ENCODE data around the gene ABCG1.
"Not testable (repeated sequence)": the region's sequence is repeated elsewhere in the genome, so short reads cannot be mapped to it uniquely, and the experiment has no call there.

Gene ABCG1

DNA sequence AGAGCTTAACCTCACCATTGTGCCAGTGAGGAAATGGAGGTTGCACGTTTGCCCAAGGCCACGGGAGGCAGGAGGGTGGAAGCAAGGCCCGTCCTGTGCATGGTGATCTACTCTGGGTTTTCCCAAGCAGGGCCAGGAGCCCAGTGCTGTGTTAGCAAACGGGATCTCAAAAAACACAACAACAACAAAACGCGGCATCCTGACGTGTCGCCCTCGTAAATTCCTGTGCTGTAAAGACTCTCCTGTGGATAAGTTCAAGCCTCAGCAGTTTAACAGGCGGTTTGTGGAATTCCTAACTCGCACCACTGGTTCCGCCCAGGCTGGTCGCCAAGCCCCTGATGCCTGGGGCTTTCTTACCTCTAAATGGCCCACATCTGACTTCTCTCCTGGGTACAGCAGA lies 57.1 kb downstream of the ABCG1 start:
- DNase-seq: no peak

DNA sequence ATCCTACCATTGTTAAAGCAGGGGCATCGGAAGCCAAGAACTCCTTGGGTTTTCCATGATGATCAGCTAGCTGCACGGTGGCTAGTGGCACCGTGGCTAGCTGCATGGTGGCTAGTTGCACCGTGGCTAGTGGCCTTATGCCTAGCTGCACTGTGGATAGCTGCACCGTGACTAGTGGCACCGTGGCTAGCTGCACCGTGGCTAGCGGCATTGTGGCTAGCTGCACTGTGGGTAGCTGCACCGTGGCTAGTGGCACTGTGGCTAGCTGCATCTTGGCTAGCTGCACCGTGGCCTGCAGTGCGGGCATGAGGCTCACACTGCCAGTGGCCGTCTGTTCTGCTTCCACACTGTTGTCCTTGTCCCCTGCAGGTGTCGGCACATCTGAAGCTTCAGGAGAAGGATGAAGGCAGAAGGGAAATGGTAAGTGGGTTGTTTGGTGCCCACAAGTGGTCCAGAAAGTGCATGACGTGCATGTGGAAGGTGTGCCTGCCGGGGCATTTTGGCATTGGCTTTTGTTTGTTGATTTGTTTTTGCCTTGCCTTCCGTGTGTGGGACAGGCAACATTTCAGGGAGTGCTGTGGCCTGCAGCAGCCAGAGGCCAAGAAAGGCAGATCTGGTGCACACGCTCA lies 57.7 kb downstream of the ABCG1 start:
- no peak for DNase-seq

DNA sequence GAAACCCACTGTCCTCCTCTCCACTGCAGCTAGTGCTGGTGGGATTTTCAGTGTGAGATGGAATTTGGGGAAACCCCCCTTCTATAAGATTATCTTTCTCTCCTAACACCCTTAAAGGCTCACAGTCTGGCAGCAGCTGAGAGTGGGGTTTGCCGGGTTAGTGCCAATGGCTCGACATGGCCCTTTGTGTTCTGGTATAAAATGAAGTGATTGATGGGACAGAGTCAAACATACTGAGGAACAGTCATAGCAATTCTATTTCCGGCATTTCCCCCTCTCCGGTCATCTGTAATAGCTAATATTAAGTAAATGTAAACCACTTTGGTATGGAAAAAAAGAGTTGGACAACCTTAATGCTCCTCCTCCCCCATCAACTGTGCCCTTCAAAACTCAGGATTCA lies 58.7 kb downstream of the ABCG1 start:
- no peak for DNase-seq

DNA sequence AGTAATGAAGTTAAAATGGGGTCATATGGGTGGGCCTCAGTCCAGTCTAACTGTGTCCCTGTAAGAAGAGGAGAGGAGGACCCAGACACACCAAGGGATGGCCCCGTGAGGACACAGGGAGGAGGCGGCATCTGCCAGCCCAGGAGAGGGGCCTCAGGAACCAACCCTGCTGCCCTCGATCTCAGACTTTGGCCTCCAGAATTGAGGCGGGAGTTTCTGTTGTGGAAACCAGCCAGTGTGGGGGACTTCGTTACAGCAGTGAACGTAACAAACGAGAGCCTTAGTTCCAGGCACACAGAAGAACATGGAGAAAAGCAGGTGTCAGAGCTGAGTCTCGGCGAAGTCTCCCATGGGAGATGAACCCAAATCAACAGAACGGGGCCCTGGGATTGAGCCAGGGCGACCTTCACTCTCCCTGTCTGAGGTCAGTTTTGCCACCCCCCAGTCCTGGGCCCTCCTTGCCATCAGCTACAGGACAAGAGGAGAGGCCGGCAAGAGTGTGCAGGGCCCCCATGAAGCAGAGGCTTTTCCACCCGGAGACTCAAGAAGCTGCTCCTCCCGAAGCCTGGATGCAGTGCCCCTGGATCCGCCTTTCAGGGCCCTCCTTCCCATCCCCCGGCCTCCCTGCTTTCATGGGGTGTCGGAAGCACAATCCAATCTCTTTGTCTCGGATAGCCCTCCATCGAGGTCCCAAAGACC lies 59.7 kb downstream of the ABCG1 start:
- no peak for DNase-seq

DNA sequence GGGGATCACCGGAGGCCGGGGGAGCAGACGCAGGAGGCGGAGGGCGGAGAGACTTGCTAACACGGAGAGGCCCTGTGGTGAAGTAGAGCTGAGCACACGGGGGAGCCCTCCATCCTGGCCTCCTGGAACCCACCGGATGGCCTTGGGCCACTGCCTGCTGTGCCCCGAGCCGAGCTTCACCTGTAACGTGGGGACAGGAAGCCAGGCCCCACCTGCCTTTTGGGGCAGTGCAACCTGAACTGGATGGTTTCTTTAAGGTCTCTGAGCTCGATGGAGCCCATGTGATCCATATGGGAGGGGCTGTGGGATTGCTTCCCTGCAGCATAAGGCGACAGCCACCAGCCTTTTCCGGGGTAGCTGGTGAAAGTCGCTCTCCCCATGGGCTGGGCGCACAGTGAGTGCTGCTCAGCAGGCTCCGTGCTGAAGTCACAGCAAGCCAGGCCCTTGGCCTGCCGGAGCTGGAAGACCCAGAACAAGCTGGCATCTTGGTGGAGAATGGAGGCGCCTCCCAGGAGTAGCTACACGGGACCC lies 60.5 kb downstream of the ABCG1 start:
- DNase-seq: no peak

DNA sequence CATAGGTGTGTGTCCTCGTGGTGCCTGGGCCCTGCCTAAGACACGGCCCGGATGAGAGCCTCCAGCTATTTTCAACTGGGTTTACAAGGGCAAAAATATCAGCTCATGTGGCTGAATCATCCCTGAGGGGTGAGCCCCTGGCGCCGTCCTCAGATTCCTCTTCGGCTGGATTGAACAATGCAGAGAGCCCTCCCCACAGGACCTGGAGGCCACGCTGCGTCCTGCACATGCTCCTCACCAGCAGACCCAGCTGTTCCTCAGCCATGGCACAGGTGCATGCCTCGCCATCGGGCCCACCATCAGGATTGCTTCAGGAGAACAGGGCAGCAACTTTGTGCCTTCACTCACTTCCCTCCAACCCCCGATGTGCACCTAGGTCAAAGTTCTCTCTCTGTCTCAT lies 60.9 kb downstream of the ABCG1 start:
- no peak for DNase-seq

DNA sequence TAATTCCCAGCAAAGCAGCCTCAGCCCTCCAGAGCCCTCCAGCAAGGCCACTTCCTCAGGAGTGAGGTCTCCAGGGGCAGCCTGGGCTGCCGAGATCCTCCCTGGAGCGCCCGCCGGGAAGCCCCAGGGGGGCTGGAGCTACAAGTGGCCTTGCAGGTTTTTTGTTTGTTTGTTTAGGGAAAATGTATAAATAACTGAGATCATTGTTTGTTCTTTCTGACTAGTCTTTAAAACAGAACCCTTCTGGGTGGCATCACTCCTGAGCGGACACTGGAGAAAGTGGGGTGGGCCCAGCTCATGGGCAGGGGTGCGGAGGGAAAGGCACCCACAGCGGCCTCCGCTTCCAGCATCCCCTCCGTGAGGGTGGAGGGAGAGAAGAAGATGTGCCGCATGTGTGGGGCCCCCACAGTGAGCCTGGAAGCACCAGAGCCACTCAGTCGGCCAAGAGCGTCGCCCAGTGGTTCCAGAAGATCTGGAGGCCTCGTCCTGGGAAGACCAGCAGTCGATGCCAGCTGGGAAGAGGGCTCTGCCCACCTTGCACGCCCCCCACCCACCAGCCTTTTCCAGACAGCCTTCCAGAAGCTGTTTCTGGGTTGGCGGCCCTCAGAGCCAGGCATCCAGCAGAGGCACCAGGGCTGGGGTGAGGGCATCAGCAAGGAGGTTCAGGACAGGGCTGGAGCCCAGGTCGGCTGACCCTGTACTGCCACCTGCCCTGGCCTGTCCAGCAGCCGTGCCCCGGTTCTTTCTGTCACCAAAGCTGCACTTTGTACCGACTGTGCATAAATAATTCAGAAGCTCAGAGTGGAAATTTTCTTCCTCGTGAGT lies 61.6 kb downstream of the ABCG1 start:
- no peak for DNase-seq

DNA sequence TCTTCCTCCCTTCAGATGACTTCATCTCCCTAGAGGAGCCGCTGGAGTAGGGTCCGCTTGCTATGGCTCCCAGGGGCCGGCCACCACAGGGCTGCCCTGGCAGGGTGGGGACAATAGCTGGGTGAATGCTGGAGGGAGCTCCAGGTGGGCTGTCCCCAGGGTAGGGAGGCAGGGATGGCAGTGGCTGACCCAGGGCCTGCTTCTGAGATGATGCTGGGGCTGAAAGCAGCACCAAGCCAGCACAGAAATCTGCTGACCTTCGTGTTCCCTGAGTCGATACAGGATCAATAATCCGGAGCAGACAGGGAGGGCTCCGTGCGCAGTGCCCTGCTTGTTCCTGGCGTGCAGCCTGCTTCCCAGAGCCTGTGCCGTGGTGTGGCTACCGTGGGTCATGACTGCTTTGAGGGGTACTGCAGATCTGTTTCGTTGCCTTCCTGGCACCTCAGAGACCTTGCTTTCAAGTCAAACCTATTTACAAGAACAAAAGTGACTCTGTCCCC lies 62.3 kb downstream of the ABCG1 start:
- no peak for DNase-seq

DNA sequence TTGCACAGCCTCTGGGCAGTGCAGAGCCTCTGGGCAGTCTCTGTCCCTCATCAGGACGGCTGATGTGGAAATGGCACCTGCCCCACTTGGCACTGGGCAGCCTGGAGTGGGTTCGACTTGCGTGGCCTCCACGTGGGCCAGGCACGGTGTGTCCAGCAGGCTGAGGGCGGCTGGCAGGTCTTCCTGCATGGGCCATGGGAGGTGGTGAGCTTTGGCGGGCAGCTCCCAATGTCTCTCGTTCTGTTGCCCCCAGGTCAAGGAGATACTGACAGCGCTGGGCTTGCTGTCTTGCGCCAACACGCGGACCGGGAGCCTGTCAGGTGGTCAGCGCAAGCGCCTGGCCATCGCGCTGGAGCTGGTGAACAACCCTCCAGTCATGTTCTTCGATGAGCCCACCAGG lies 63.1 kb downstream of the ABCG1 start:
- DNase-seq: no peak

DNA sequence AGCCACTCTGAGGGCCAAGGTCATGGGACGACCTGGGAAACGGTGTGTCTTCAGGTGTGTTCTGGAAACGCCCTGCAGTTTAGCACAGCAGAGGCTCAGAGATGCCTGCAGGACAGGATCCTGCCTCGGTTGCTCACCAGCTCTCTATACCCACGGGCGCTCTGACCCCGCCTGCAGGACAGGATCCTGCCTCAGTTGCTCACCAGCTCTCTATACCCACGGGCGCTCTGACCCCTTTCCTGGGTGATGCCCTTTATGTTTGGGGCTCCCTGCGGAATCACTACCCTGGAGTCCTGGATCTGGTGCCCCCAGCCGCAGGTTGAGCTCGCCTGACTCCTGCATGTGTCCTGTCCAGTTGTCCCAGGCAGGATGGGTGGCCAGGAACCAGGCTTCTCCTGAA lies 63.8 kb downstream of the ABCG1 start:
- DNase-seq: no peak

DNA sequence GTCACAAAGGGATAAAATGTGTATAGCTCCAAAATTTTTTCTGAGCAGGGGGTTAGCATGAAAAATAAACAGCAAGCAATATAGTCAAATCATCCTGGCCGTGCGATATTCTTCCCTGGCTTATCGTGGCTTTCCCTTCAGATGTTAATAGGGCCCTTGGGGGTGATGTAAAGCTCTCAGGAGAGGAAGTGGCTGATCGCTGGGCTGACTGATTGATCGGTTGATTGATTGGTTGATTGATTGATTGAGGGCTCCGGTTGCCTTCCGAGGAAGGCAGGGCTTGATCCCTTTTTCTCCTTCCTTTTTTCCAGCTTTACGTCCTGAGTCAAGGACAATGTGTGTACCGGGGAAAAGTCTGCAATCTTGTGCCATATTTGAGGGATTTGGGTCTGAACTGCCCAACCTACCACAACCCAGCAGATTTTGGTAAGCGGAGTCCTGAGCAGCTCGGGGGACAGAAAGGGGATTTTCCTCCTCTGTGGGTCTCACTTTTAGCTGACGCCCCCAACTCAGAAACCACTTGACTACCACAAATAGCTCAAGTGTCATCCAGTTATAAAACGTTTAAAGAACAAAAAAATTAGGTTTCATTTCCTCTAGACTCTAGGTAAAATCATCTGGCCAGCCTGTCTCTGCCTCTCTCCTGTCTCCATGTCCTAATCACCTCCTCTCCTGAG lies 66.8 kb downstream of the ABCG1 start:
- no peak for DNase-seq

DNA sequence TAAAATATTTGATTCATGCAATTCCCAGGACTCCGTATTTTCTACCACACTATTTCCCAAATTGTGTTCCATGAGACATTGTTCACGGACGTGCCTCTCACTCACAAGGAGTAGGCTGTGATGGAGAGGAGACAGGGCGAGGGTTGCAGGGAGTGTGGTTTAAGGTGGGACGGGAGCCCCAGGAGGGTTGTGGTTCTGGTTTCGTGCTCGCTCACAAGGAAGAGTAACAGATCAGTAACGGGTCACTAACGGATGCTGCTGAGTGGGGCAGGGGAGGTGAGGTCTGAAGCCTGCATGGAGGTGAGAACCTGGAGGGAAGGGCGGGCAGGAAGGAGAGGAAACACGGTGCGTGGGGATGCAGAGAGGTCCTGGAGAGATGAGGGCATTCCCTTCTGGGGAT lies 67.5 kb downstream of the ABCG1 start:
- DNase-seq: no peak

DNA sequence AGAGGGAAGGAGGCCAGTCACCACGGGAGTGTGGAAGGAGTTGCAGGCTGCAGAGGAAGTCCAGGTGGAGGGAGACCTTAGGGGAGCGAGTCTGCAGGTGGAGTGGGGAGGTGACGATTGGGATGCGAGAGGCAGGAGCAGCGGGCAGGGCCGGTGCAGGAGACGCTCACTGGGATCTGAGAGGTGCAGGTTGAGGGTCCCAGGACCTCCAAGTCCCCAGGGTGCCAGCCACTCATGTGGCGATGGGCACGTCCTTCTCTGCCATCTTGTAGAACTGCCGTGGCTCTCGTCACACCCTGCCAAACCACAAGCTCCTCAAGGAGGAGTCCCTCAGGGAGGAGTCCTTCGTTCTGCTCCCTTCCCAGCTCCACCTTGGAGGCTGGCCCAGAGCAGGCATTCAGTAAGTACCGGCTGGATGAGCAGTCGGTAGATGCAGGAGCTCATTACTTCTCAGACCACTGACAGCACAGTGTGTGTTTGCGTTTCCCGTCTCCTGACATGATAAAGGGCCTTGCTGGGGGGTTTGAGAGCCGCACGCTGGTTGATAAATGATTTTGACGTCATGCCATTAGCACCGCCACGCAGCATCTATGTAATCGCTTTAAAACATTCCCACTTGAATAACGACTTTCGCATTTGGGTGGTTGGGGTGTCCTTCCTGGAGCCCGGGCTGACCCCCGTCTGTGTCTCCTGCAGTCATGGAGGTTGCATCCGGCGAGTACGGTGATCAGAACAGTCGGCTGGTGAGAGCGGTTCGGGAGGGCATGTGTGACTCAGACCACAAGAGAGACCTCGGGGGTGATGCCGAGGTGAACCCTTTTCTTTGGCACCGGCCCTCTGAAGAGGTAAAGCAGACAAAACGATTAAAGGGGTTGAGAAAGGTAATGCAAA lies 68.5 kb downstream of the ABCG1 start:
- no peak for DNase-seq

DNA sequence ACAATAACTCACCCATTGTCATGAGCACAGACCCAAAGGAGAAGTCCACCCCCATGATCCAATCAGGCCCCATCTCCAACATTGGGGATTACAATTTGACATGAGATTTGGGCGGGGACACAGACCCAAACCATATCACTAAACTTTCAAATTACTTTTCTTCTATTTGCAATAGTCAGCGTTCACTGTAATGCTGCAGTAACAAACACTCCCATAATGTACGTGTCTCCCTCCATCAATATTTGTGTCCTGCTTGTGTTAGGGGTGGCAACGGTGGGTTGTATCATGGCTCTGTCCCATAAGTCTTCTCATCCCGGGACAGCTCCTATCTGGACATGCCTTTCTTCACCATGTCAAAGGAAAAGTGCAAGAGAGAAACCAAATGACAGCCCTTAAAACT lies 70.0 kb downstream of the ABCG1 start:
- DNase-seq: no peak

DNA sequence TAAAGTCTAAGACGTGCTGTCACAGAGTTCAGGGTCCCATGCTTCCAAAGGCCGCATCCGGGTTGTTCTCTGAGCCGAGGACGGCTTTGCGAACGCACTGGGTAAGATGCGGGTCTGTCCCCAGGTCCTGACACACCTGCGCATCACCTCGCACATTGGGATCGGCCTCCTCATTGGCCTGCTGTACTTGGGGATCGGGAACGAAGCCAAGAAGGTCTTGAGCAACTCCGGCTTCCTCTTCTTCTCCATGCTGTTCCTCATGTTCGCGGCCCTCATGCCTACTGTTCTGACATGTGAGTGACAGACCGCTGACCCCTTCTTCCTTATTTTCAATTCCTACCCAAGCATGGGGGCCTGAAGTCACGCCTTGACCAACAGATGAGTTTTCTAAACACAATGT lies 71.0 kb downstream of the ABCG1 start:
- peak; percentile 75 to 76 for DNase-seq

DNA sequence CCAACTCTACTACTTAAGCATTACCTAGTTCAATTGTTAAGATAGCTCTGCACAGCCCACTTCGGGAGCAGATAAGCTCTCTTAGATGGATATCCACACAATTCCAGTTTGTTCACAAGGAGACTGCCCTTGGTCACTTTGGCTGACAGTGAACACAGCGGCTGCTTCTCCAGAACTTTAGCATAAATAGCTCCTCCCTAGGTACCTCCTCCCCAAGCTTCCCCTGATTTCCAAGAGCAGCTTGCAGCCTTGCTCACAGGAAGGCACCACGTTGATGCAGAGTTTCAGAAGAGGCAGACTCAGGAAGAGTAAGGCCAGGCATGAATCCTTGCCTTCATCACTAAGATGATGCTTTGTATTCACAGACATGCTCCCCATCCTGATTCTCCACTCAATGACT lies 71.6 kb downstream of the ABCG1 start:
- no peak for DNase-seq

DNA sequence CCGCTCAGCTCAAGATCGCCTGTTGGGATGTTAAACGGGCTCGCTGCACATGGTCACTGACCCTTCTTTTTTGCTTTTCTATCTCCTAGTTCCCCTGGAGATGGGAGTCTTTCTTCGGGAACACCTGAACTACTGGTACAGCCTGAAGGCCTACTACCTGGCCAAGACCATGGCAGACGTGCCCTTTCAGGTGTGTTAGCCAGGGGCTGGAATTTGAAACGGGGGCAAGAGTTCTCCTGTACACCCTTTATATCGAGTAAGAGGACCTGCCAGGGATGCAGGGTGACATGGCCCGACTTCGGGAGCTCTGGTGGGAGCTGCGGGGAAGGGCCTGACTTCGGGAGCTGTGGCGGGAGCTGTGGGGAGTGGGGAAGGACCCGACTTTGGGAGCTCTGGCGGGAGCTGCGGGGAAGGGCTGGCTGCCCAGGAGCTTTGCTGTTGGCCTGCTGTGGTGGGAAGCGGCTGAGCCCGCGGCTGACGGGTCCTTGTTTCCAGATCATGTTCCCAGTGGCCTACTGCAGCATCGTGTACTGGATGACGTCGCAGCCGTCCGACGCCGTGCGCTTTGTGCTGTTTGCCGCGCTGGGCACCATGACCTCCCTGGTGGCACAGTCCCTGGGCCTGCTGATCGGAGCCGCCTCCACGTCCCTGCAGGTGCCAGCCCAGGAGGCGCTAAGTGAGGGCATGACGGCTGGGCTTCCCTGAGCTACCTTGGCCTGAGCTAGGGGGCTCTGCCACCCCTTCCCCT lies 72.2 kb downstream of the ABCG1 start:
- DNase-seq: no peak

DNA sequence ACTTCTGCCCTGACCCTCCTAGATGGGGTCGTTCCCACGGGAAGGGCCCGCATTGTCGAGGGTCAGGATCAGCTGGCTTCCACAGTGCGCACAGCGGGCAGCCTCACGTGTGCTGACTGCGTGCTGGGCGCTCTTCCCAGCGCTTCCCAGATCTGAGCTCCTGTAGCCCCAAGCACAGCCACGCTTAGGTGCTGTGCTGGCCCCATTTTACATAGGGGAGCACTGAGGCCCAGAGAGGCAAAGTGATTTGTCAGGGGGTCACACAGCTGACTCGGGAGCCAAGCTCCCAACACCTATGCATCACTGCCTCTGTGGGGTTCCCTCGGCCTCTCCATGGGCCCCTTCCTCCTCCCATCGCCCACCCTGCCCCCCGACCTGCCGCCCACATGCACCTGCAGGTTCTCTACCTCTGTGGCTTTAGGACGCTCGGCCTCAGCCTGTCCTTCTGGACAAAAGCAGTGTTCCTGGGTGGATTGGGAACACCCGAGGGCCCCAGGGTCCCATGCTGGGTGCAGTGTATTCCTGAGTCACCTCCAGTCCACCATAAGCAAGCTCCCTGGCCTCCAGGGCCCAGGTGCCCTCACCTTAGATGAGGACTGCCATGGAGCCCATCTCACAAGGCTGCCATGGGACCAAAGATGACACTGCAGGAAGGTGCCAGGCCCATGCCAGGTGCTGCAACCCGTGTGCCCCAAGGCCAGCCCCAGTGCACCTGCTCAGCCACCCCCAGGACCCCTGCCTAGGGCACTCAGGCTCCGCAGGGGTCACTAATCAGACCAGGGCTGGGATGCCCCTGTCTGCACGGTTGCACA lies 73.0 kb downstream of the ABCG1 start:
- no peak for DNase-seq

DNA sequence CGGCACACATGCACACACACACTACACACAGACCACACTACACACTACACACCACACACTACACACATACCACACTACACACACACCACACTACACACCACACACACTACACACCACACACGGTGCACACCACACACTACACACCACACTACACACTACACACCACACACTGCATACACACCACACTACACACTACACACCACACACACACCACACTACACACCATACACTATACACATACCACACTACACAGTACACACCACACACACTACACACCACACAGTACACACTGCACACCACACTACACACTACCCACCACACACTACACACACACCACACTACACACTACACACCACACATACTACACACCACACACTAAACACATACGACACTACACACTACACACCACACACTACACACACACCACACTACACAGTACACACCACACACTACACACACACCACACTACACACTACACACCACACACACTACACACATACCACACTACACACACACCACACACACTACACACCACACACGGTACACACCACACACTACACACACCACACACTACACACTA lies 73.7 kb downstream of the ABCG1 start:
- not testable (repeated sequence) for DNase-seq
